ENCODE results near the gene GAB4. TPM values are rescaled to one million over a fixed set of nuclear protein-coding genes. Genes with fewer than 3 reads are reported as not detected.

GAB4 gene
- total RNA-seq, 4 donors from 2014 or later, result not detected

GRCh38 chr22:16936625-16937024 is 71.4 kb downstream of the GAB4 start:
- Histone ChIP-seq H3K4me1 (no peaks in the 10 kb centered on the region), H3K36me3 (no peaks in the 10 kb centered on the region), H3K4me3 (no peak overlapping the region), H3K27ac (no peak overlapping the region), H3K9me3 (no peaks in the 10 kb centered on the region), H3K27me3 (peaks cover 3% of the 10 kb centered on the region)
- TF ChIP-seq EP300 (IDR thresholded peaks at IDR 0.05; ENCODE audit: low read depth), result no peak
- no peak for TF ChIP-seq POLR2AphosphoS5 (IDR thresholded peaks at IDR 0.05)
- TF ChIP-seq CTCF (IDR thresholded peaks at IDR 0.05), result no peak
- no peak for TF ChIP-seq POLR2A (IDR thresholded peaks at IDR 0.05)
- no peak for DNase-seq
- intact Hi-C loops (cut with DNase I; ENCODE audit: low total_unique reads) (no loop called here), in situ Hi-C loops (cut with MboI; ENCODE audit: low pct_ligation_motif_present in 1 of 4, low pct_unique_long_range_greater_than_20kb in 1 of 4, low sequenced_read_pairs in 3 of 4) (no loop called here)
- WGBS, 2 donors (ENCODE audit: low coverage in 1 of 2), result 60 to 80% methylated on average over 1 to 5 of the region's 5 CpGs

- in situ Hi-C loops (cut with MboI; ENCODE audit: low pct_ligation_motif_present in 1 of 4, low pct_unique_long_range_greater_than_20kb in 1 of 4, low sequenced_read_pairs in 3 of 4), result no loop called here
- no peak for DNase-seq
Measured at GRCh38 chr22:16935209-16935608, 72.8 kb downstream of the GAB4 start.

GRCh38 chr22:16933291-16934282 is 74.4 kb downstream of the GAB4 start:
- Histone ChIP-seq H3K4me3 (no peak overlapping the region), H3K27ac (no peak overlapping the region), H3K36me3 (no peaks in the 10 kb centered on the region), H3K4me1 (no peaks in the 10 kb centered on the region), H3K9me3 (no peaks in the 10 kb centered on the region), H3K27me3 (peaks cover 10% of the 10 kb centered on the region)
- intact Hi-C loops (cut with DNase I; ENCODE audit: low total_unique reads) (no loop called here), in situ Hi-C loops (cut with MboI; ENCODE audit: low pct_ligation_motif_present in 1 of 4, low pct_unique_long_range_greater_than_20kb in 1 of 4, low sequenced_read_pairs in 3 of 4) (no loop called here)
- no peak for DNase-seq
- WGBS, 2 donors (ENCODE audit: low coverage in 1 of 2), result 14 to 52% methylated on average over 1 to 7 of the region's 7 CpGs
- TF ChIP-seq POLR2AphosphoS5 (IDR thresholded peaks at IDR 0.05) (no peak), EP300 (IDR thresholded peaks at IDR 0.05; ENCODE audit: low read depth) (no peak), POLR2A (IDR thresholded peaks at IDR 0.05) (no peak), CTCF (IDR thresholded peaks at IDR 0.05) (no peak)

More at GRCh38 chr22:16935209-16935608, 72.8 kb downstream of the GAB4 start:
- Histone ChIP-seq H3K4me1 (no peaks in the 10 kb centered on the region), H3K27me3 (peaks cover 5% of the 10 kb centered on the region), H3K9me3 (no peaks in the 10 kb centered on the region), H3K27ac (no peak overlapping the region), H3K36me3 (no peaks in the 10 kb centered on the region), H3K4me3 (no peak overlapping the region)
- TF ChIP-seq EP300 (IDR thresholded peaks at IDR 0.05; ENCODE audit: low read depth) (no peak), CTCF (IDR thresholded peaks at IDR 0.05) (no peak), POLR2AphosphoS5 (IDR thresholded peaks at IDR 0.05) (no peak), POLR2A (IDR thresholded peaks at IDR 0.05) (no peak)
- intact Hi-C loops (cut with DNase I; ENCODE audit: low total_unique reads), result no loop called here
- 30 to 85% methylated on average over 2 to 4 of the region's 4 CpGs for WGBS, 2 donors (ENCODE audit: low coverage in 1 of 2)

- H3K27me3 ChIP-seq, result peaks cover 10% of the 10 kb centered on the region
- in situ Hi-C loops (cut with MboI; ENCODE audit: low pct_ligation_motif_present in 1 of 4, low pct_unique_long_range_greater_than_20kb in 1 of 4, low sequenced_read_pairs in 3 of 4), result no loop called here
- no peaks in the 10 kb centered on the region for H3K4me1 ChIP-seq
- no peaks in the 10 kb centered on the region for H3K36me3 ChIP-seq
- H3K4me3 ChIP-seq, result no peak overlapping the region
- H3K9me3 ChIP-seq, result no peaks in the 10 kb centered on the region
- WGBS, 2 donors (ENCODE audit: low coverage in 1 of 2), result 39% methylated on average over 3 of the region's 3 CpGs; no CpG with 5 or more reads in 1 of the 2 donors
- TF ChIP-seq EP300 (IDR thresholded peaks at IDR 0.05; ENCODE audit: low read depth) (no peak), POLR2A (IDR thresholded peaks at IDR 0.05) (no peak), CTCF (IDR thresholded peaks at IDR 0.05) (no peak), POLR2AphosphoS5 (IDR thresholded peaks at IDR 0.05) (no peak)
- no peak overlapping the region for H3K27ac ChIP-seq
- intact Hi-C loops (cut with DNase I; ENCODE audit: low total_unique reads), result no loop called here
- no peak for DNase-seq
Measured at GRCh38 chr22:16932577-16932976, 75.4 kb downstream of the GAB4 start.

Data from transverse colon (tissue), 4 donors.